Osteoblast (primary cell): ENCODE data around the gene PIK3R2. TPM values are rescaled to one million over a fixed set of nuclear protein-coding genes. Genes with fewer than 3 reads are reported as not detected.

Experiments used
- DNase-seq: peaks from one replicate; pipeline ENCODE4 v3.0.0; 2011; ENCODE audit warnings: low spot score, mixed read lengths; ENCODE audit not compliant: insufficient read length; ENCODE audit errors: missing footprints
- H2AFZ ChIP-seq: 2 replicates; pipeline ENCODE4 v1.6.0; 2011; ENCODE audit warnings: mild to moderate bottlenecking, low read length
- H3K27ac ChIP-seq: 2 replicates; pipeline ENCODE4 v1.5.1; 2011; ENCODE audit warnings: mild to moderate bottlenecking, low read depth, low read length, moderate library complexity
- H3K27me3 ChIP-seq: 2 replicates; pipeline ENCODE4 v1.6.0; 2012; ENCODE audit warnings: mild to moderate bottlenecking, control low read depth, inconsistent platforms, low read length, moderate library complexity; ENCODE audit not compliant: insufficient read depth
- H3K36me3 ChIP-seq: 2 replicates; pipeline ENCODE4 v1.5.1; 2011; ENCODE audit warnings: mild to moderate bottlenecking, low read length, control low read depth, moderate library complexity; ENCODE audit not compliant: insufficient read depth
- H3K4me1 ChIP-seq: 2 replicates; pipeline ENCODE4 v1.5.1; 2011; ENCODE audit warnings: mild to moderate bottlenecking, low read length, control low read depth, moderate library complexity; ENCODE audit not compliant: insufficient read depth
- H3K4me2 ChIP-seq: 2 replicates; pipeline ENCODE4 v1.6.0; 2011; ENCODE audit warnings: mild to moderate bottlenecking, low read length; ENCODE audit not compliant: insufficient read depth
- H3K4me3 ChIP-seq: fragments of 200-600 bp; sonication (generic); 3 replicates; pipeline ENCODE4 v1.5.1; 2012; ENCODE audit warnings: mild to moderate bottlenecking, low read length, inconsistent platforms; ENCODE audit not compliant: insufficient read depth
- H3K79me2 ChIP-seq: 2 replicates; pipeline ENCODE4 v1.6.0; 2012; ENCODE audit warnings: mild to moderate bottlenecking, low read length, control low read depth, inconsistent platforms; ENCODE audit not compliant: insufficient read depth
- H3K9me3 ChIP-seq: 2 replicates; pipeline ENCODE4 v1.5.1; 2011; ENCODE audit warnings: low read depth, low read length, control low read depth
- H4K20me1 ChIP-seq: 2 replicates; pipeline ENCODE4 v1.6.0; 2012; ENCODE audit warnings: mild to moderate bottlenecking, low read length, control low read depth; ENCODE audit not compliant: insufficient read depth
- total RNA-seq: library from RNA; depleted of rRNA; stranded (reverse); fragments of >200 nt; gene quantifications from 2 replicates; pipeline ENCODE4 v1.2.3, GENCODE V29; 2012
- TF ChIP-seq, protein P1 (sequence below): IDR thresholded peaks from 2 replicates; pipeline ENCODE4 v1.5.1; 2011; ENCODE audit warnings: mild to moderate bottlenecking, low read depth, low read length, moderate library complexity; ENCODE audit errors: extremely low read depth

PIK3R2 gene
- total RNA-seq, 1 donor: 25.7 TPM

DNA sequence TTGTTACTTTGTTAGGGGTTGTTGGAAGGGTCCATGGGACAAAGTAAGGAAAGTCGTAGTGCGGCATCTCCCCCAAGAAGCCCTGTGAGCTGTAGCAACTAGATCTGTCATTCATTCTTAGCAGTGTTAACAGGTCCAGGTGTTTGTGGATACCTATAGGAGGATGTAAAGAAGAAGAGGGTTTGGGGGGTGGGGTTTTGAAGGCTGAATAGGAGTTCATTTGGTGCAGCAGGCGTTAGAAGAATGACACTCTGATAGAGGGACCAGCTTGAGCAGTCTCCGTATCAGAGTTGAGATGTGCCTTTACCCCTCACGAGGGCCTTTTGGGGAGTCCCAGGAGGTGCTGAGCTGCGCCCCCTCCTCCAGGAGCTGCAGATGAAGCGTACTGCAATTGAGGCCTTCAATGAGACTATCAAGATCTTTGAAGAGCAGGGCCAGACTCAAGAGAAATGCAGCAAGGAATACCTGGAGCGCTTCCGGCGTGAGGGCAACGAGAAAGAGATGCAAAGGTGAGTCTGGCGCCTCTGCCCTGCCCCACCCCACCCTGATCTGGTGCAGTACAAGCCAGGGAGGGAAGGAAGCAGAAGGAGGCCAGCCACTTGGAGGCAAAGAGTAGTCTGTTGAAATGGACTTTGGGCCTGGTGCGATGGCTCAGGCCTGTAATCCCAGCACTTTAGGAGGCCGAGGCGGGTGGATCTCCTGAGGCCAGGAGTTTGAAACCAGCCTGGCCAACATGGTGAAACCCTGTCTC lies 13.0 kb downstream of the PIK3R2 start:
- no peak overlapping the region for H3K4me2 ChIP-seq
- peak; percentile 77 for DNase-seq
- no peak overlapping the region for H3K27ac ChIP-seq
- TF ChIP-seq, protein P1, sequence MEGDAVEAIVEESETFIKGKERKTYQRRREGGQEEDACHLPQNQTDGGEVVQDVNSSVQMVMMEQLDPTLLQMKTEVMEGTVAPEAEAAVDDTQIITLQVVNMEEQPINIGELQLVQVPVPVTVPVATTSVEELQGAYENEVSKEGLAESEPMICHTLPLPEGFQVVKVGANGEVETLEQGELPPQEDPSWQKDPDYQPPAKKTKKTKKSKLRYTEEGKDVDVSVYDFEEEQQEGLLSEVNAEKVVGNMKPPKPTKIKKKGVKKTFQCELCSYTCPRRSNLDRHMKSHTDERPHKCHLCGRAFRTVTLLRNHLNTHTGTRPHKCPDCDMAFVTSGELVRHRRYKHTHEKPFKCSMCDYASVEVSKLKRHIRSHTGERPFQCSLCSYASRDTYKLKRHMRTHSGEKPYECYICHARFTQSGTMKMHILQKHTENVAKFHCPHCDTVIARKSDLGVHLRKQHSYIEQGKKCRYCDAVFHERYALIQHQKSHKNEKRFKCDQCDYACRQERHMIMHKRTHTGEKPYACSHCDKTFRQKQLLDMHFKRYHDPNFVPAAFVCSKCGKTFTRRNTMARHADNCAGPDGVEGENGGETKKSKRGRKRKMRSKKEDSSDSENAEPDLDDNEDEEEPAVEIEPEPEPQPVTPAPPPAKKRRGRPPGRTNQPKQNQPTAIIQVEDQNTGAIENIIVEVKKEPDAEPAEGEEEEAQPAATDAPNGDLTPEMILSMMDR: no peak
- no peaks in the 10 kb centered on the region for H3K79me2 ChIP-seq
- no peak overlapping the region for H3K4me3 ChIP-seq
- no peaks in the 10 kb centered on the region for H3K27me3 ChIP-seq
- H4K20me1 ChIP-seq: peaks cover 4% of the 10 kb centered on the region
- H3K9me3 ChIP-seq: no peaks in the 10 kb centered on the region
- H3K36me3 ChIP-seq: peaks cover 57% of the 10 kb centered on the region
- peaks cover 12% of the 10 kb centered on the region for H3K4me1 ChIP-seq
- H2AFZ ChIP-seq: no peak overlapping the region

DNA sequence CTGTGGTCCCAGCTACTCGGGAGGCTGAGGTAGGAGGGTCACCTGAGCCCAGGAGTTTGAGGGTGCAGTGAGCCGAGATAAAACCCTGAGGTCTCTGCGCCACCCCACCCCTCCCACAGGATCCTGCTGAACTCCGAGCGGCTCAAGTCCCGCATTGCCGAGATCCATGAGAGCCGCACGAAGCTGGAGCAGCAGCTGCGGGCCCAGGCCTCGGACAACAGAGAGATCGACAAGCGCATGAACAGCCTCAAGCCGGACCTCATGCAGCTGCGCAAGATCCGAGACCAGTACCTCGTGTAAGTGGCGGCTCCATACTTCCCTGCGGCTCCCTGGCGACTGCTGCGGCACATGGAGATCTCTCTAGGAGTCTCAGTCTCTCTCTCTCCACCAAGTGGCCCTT lies 14.0 kb downstream of the PIK3R2 start:
- H3K36me3 ChIP-seq: peaks cover 56% of the 10 kb centered on the region
- H3K4me3 ChIP-seq: no peak overlapping the region
- no peak overlapping the region for H2AFZ ChIP-seq
- DNase-seq: no peak
- H3K27ac ChIP-seq: no peak overlapping the region
- no peak overlapping the region for H3K4me2 ChIP-seq
- TF ChIP-seq, protein P1: no peak
- H3K79me2 ChIP-seq: no peaks in the 10 kb centered on the region
- H3K27me3 ChIP-seq: no peaks in the 10 kb centered on the region
- H3K4me1 ChIP-seq: peaks cover 7% of the 10 kb centered on the region
- no peaks in the 10 kb centered on the region for H4K20me1 ChIP-seq
- H3K9me3 ChIP-seq: no peaks in the 10 kb centered on the region

DNA sequence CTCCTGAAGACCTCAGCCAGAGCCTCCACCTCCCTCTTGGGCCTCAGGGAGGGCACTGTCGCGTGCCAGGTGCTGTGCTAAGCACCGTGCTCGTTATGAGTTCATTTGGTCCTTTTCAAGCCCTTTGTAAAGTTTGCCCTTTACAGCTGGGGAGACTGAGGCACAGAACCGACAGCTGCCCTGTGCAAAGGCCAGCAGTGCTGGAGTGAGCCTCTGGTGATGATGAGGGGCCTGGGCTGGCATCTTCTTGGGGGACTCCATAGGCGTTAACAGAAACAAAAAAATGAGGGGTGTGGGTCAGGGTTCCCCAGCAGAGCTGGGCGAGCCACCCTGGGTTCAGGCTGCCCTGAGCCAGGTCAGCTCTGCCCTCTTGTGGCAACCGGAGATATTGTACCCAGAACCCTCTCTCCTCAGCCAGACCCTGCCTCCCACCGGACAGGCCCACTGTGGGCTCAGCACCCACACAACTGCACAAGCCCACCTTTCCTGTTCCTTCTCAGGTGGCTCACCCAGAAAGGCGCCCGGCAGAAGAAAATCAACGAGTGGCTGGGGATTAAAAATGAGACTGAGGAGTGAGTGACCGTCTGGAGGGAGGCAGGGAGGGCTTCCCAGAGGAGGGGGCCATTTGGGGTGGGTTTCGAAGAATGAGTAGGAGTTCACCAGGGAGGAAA lies 15.1 kb downstream of the PIK3R2 start:
- Histone ChIP-seq H3K9me3 (no peaks in the 10 kb centered on the region), H4K20me1 (no peaks in the 10 kb centered on the region), H3K27ac (no peak overlapping the region), H3K4me2 (no peak overlapping the region), H2AFZ (no peak overlapping the region), H3K4me1 (peaks cover 13% of the 10 kb centered on the region), H3K36me3 (peaks cover 47% of the 10 kb centered on the region), H3K4me3 (no peak overlapping the region), H3K27me3 (no peaks in the 10 kb centered on the region), H3K79me2 (no peaks in the 10 kb centered on the region)
- TF ChIP-seq, protein P1: peak; percentile 71
- DNase-seq: peak; percentile 99

DNA sequence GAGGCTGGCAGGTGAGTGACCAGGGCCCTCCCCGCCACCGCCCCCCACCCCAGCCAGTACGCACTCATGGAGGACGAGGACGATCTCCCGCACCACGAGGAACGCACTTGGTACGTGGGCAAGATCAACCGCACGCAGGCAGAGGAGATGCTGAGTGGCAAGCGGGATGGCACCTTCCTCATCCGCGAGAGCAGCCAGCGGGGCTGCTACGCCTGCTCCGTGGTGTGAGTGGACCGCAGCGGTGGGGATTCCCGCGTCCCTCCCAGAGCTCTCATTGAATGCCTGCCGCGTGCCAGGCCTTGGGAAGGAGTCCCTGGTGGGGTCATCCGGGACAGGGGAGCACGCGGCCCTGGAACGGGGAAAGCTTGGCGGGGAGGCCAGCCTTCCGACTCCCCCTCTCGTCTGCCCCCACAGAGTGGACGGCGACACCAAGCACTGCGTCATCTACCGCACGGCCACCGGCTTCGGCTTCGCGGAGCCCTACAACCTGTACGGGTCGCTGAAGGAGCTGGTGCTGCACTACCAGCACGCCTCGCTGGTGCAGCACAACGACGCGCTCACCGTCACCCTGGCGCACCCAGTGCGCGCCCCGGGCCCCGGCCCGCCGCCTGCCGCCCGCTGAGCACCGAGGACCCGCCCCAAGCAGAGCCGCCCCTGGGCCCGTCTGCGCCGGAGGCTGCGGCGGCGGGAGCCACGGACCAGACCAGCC lies 15.9 kb downstream of the PIK3R2 start:
- no peaks in the 10 kb centered on the region for H3K9me3 ChIP-seq
- TF ChIP-seq, protein P1: no peak
- no peak overlapping the region for H2AFZ ChIP-seq
- H3K4me2 ChIP-seq: no peak overlapping the region
- no peaks in the 10 kb centered on the region for H3K79me2 ChIP-seq
- H3K4me1 ChIP-seq: peaks cover 18% of the 10 kb centered on the region
- no peaks in the 10 kb centered on the region for H3K27me3 ChIP-seq
- peak; percentile 71 for DNase-seq
- H3K4me3 ChIP-seq: no peak overlapping the region
- no peaks in the 10 kb centered on the region for H4K20me1 ChIP-seq
- peaks cover 42% of the 10 kb centered on the region for H3K36me3 ChIP-seq
- no peak overlapping the region for H3K27ac ChIP-seq
